Loucy (cell line): ENCODE data around the gene OTOP3.

Source experiments
- H2AFZ ChIP-seq: fragments of 200-600 bp; sonication (generic); 2 replicates; pipeline ENCODE4 v1.6.0; 2016; ENCODE audit warnings: antibody characterized with exemption, mild to moderate bottlenecking, low read length, moderate library complexity
- H3F3A ChIP-seq: fragments of 200-600 bp; 2 replicates; pipeline ENCODE4 v1.6.0; 2016; ENCODE audit warnings: antibody characterized with exemption, low read depth, mild to moderate bottlenecking
- H3K27me3 ChIP-seq: fragments of 200-600 bp; sonication (generic); 2 replicates; pipeline ENCODE4 v1.6.1; 2014; ENCODE audit warnings: low read length, mild to moderate bottlenecking; ENCODE audit not compliant: insufficient read depth, poor library complexity, severe bottlenecking
- H3K36me3 ChIP-seq: fragments of 200-600 bp; sonication (generic); 2 replicates; pipeline ENCODE4 v1.6.1; 2016; ENCODE audit warnings: low read length; ENCODE audit not compliant: insufficient read depth
- H3K4me1 ChIP-seq: fragments of 200-600 bp; sonication (generic); 2 replicates; pipeline ENCODE4 v1.5.1; 2014; ENCODE audit warnings: low read length, mild to moderate bottlenecking; ENCODE audit not compliant: insufficient read depth, poor library complexity, severe bottlenecking
- H3K4me2 ChIP-seq: fragments of 200-600 bp; sonication (generic); 2 replicates; pipeline ENCODE4 v1.6.0; 2014; ENCODE audit warnings: antibody characterized with exemption, low read length, low read depth, mild to moderate bottlenecking; ENCODE audit not compliant: poor library complexity, severe bottlenecking
- H3K4me3 ChIP-seq: fragments of 200-600 bp; sonication (generic); 2 replicates; pipeline ENCODE4 v1.5.1; 2014; ENCODE audit warnings: low read length, mild to moderate bottlenecking, mixed read lengths; ENCODE audit not compliant: poor library complexity, severe bottlenecking
- H3K79me2 ChIP-seq: fragments of 200-600 bp; sonication (generic); 2 replicates; pipeline ENCODE4 v1.6.1; 2014; ENCODE audit warnings: low read length; ENCODE audit not compliant: insufficient read depth
- H3K9ac ChIP-seq: fragments of 200-600 bp; sonication (generic); 2 replicates; pipeline ENCODE4 v1.6.0; 2014; ENCODE audit warnings: mild to moderate bottlenecking, low read depth, low read length, moderate library complexity; ENCODE audit not compliant: poor library complexity, severe bottlenecking
- H3K9me2 ChIP-seq: fragments of 200-600 bp; sonication (generic); replicated peaks from 2 replicates; pipeline ENCODE4 v1.6.1; 2016; ENCODE audit warnings: low read depth, low read length, mixed read lengths
- H3K9me3 ChIP-seq: fragments of 200-600 bp; sonication (generic); 2 replicates; pipeline ENCODE4 v1.6.1; 2014; ENCODE audit warnings: mild to moderate bottlenecking, antibody characterized with exemption, low read length, low read depth; ENCODE audit not compliant: insufficient read depth
- H4K20me1 ChIP-seq: fragments of 200-600 bp; sonication (generic); 2 replicates; pipeline ENCODE4 v1.6.0; 2014; ENCODE audit warnings: antibody characterized with exemption, low read length, mild to moderate bottlenecking; ENCODE audit not compliant: insufficient read depth, poor library complexity, severe bottlenecking
- EZH2phosphoT487 ChIP-seq: fragments of 200-600 bp; IDR thresholded peaks from 2 replicates; pipeline ENCODE4 v1.6.1; 2018; ENCODE audit warnings: antibody characterized with exemption, mild to moderate bottlenecking, moderate library complexity, borderline replicate concordance
- TF ChIP-seq, protein P1 (sequence below): fragments of 200-600 bp; sonication (generic); conservative IDR thresholded peaks from 2 replicates; pipeline ENCODE4 v1.5.1; 2014; ENCODE audit warnings: mild to moderate bottlenecking, antibody characterized with exemption, low read length

The OTOP3 gene

DNA sequence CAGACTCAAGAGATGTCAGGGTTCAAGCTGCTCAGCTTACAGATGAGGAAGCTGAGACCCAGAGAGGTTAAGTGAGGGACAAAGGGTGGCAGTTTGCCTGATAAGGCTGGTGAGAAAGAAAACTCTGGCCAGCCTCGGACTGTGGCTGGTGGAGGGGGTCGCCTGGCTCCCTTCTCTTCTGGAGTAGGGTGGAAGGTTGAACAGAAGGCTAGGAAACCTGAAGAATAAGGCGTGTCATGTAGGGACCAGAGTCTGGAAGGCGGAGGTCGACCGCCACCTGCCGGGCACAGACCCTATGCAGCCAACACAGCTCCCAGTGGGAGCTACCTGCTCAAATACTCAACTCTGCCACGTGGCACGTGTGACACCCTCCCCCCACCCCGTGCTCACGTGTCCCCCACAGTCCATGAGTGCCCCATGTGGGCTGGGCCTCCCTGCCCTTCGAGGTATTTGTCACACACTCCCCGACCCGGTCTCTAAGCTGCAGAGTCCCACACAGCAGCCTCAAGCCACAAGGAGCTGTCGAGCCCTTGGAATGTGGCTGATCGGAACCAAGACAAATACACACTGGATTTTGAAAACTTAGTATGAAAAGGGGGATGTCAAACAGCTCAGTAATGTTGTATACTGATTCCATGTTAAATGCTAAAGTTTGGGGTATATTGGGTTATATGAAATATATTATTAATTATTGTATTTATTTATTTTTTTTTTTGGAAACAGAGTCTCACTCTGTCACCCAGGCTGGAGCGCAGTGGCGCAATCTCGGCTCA, 25.1 kb downstream of the OTOP3 start:
- H3K79me2 ChIP-seq, result no peaks in the 10 kb centered on the region
- H2AFZ ChIP-seq, result peak overlapping the region; percentile 66
- H3K9ac ChIP-seq, result no peak overlapping the region
- no peaks in the 10 kb centered on the region for H3F3A ChIP-seq
- H3K4me2 ChIP-seq, result peak overlapping the region; percentile 36
- no peaks in the 10 kb centered on the region for H4K20me1 ChIP-seq
- no peak for TF ChIP-seq EZH2phosphoT487
- TF ChIP-seq, protein P1, sequence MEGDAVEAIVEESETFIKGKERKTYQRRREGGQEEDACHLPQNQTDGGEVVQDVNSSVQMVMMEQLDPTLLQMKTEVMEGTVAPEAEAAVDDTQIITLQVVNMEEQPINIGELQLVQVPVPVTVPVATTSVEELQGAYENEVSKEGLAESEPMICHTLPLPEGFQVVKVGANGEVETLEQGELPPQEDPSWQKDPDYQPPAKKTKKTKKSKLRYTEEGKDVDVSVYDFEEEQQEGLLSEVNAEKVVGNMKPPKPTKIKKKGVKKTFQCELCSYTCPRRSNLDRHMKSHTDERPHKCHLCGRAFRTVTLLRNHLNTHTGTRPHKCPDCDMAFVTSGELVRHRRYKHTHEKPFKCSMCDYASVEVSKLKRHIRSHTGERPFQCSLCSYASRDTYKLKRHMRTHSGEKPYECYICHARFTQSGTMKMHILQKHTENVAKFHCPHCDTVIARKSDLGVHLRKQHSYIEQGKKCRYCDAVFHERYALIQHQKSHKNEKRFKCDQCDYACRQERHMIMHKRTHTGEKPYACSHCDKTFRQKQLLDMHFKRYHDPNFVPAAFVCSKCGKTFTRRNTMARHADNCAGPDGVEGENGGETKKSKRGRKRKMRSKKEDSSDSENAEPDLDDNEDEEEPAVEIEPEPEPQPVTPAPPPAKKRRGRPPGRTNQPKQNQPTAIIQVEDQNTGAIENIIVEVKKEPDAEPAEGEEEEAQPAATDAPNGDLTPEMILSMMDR, result peak; percentile 71
- no peaks in the 10 kb centered on the region for H3K36me3 ChIP-seq
- no peaks in the 10 kb centered on the region for H3K9me2 ChIP-seq
- H3K9me3 ChIP-seq, result no peaks in the 10 kb centered on the region
- no peaks in the 10 kb centered on the region for H3K27me3 ChIP-seq
- H3K4me3 ChIP-seq, result peak overlapping the region; percentile 46
- peaks cover 7% of the 10 kb centered on the region for H3K4me1 ChIP-seq

DNA sequence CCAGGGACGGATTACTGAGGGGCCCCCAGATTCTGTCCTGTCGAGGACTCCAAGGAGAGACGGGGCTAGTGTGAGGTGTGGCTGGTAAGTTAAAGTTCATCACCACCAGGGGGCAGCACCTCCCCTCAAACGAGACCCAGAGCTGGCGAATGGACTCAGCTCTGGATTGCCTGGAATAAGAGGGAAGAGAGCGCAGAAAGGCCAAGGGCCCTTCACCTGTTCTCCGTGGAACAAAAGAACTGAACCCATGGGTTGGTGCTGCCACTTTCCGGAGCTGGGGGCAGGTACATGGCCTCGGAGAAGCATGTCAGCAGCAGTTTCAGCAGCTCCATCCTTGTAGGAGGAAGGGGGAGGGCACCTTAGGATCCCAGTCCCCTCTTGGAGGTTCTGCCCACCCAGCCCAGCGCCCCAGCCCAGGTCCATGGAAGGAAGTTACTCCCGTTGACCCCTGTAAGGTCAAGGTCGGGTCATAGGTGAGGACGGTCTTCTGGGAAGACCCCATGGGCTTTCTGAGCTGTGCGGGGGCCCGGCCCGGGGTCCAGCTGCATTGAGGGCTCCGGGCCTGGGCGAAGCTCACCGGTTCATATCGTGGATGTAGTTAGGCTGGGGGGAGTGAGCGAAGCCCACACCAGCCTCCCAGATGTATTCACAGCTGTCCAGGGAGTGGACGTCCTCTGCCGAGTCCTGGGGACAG, 26.1 kb downstream of the OTOP3 start:
- TF ChIP-seq, protein P1, result peak; percentile 72
- TF ChIP-seq EZH2phosphoT487, result no peak
- Histone ChIP-seq H2AFZ (no peak overlapping the region), H3K4me3 (no peak overlapping the region), H3K9ac (no peak overlapping the region), H3F3A (no peaks in the 10 kb centered on the region), H3K79me2 (no peaks in the 10 kb centered on the region), H3K4me2 (no peak overlapping the region), H3K9me3 (no peaks in the 10 kb centered on the region), H3K4me1 (peaks cover 7% of the 10 kb centered on the region), H3K27me3 (no peaks in the 10 kb centered on the region), H3K9me2 (no peaks in the 10 kb centered on the region), H4K20me1 (no peaks in the 10 kb centered on the region), H3K36me3 (no peaks in the 10 kb centered on the region)

DNA sequence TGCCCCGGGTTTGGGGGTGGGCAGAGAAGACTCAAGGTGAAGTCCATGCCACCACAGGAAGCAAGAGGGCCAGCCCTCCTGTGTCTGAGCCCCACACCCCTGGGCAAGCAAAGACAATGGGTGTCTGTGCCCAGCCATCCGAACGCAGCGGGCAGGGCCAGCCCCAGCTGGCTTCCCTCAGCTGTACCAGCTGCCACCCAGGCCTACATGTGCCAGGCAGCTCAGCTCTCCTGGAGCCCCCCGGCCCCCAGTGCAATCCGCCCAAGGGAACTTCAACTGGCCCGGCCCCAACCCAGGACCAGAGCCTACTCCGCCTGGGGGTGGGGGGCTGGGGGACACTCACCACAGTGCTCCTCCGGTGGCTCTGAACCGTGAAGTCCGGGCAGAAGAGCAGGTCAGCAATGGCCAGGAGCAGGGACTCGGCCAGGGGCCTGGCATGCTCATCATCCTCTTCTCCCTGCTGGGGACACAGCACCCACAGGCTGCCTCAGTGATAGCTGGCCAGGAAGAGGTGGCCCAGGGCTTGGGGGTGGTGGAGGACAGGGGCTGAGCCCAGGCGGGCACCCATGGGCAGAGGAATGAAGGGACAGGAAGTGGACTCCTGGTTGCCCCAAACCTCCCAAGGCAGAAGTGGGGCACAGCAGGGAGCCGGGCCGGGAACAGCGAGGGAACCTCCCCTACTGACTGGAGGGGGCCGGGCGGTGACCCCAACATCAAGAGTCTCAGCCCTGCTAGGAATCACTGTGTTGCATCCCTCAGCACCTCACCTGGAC, 27.1 kb downstream of the OTOP3 start:
- no peak overlapping the region for H3K4me3 ChIP-seq
- H3K9me2 ChIP-seq, result no peaks in the 10 kb centered on the region
- TF ChIP-seq, protein P1, result no peak
- TF ChIP-seq EZH2phosphoT487, result no peak
- H3K27me3 ChIP-seq, result no peaks in the 10 kb centered on the region
- peaks cover 7% of the 10 kb centered on the region for H3K4me1 ChIP-seq
- H3K9me3 ChIP-seq, result no peaks in the 10 kb centered on the region
- H3K9ac ChIP-seq, result no peak overlapping the region
- no peaks in the 10 kb centered on the region for H3K36me3 ChIP-seq
- H2AFZ ChIP-seq, result no peak overlapping the region
- H3F3A ChIP-seq, result no peaks in the 10 kb centered on the region
- H4K20me1 ChIP-seq, result no peaks in the 10 kb centered on the region
- no peaks in the 10 kb centered on the region for H3K79me2 ChIP-seq
- no peak overlapping the region for H3K4me2 ChIP-seq
